GM12878 (cell line): ENCODE data around the gene BRD1. TPM values are rescaled to one million over a fixed set of nuclear protein-coding genes. Genes with fewer than 3 reads are reported as not detected.

Experiments
- ATAC-seq: fragments of 200-7000 bp; cut with Tn5 transposase; 3 replicates; pipeline ENCODE4 v1.9.1; 2020; ENCODE audit warnings: mild to moderate bottlenecking, moderate library complexity
- BruUV-seq: library from RNA; stranded (reverse); fragments of 400-500 nt; replicated peaks from 2 replicates; lab custom pipeline; 2021; lab: Mats Ljungman, UMichigan
- CTCF ChIA-PET: fragments of 300-600 bp; sonication (Branson Sonifier 250); formaldehyde crosslinking; extraction: SDS; loops from one replicate; lab custom pipeline; 2021; ENCODE audit warnings: inconsistent platforms; lab: Yijun Ruan, JAX
- POLR2A ChIA-PET: fragments of 350-600 bp; formaldehyde crosslinking; extraction: SDS; loops from one replicate; lab custom pipeline; 2021; ENCODE audit warnings: inconsistent platforms; lab: Charles Lee
- RAD21 ChIA-PET: fragments of 300-600 bp; sonication (Branson Sonifier 250); formaldehyde crosslinking; loops from one replicate; lab custom pipeline; 2023; ENCODE audit warnings: antibody characterized with exemption; ENCODE audit not compliant: unreplicated experiment; lab: Charles Lee
- SMC1A ChIA-PET: fragments of 300-600 bp; sonication (Branson Sonifier 250); formaldehyde crosslinking; loops from one replicate; lab custom pipeline; 2023; ENCODE audit not compliant: unreplicated experiment, uncharacterized antibody; lab: Charles Lee
- DNase-seq: peaks from one replicate; pipeline ENCODE4 v3.0.0-alpha.2; 2011; ENCODE audit warnings: low read depth, low spot score
- FAIRE-seq: peaks from 3 replicates; lab custom pipeline; 2011; peaks lifted over from hg19 to GRCh38; lab: Jason Lieb, UNC
- H2AFZ ChIP-seq: 2 replicates; pipeline ENCODE4 v1.6.0; 2011; ENCODE audit warnings: low read depth, low read length, control low read depth; ENCODE audit not compliant: control insufficient read depth
- H3K27ac ChIP-seq: 2 replicates; pipeline ENCODE4 v1.5.1; 2011; ENCODE audit warnings: control low read depth; ENCODE audit not compliant: control insufficient read depth, insufficient read depth
- H3K27me3 ChIP-seq, 2 experiments: replicated peaks in 1 of 2; 2 replicates each; pipeline versions ENCODE4 v1.6.0 to v1.6.1; 2011; ENCODE audit warnings: low read length in 1 of 2; ENCODE audit not compliant: control insufficient read depth in 2 of 2, insufficient read depth in 2 of 2
- H3K36me3 ChIP-seq, 2 experiments: 2 replicates each; pipeline ENCODE4 v1.5.1; 2011; ENCODE audit warnings: low read length in 1 of 2; ENCODE audit not compliant: control insufficient read depth in 2 of 2, insufficient read depth in 2 of 2
- H3K4me1 ChIP-seq: 2 replicates; pipeline ENCODE4 v1.6.1; 2011; ENCODE audit warnings: mild to moderate bottlenecking, low read length, moderate library complexity, mixed read lengths; ENCODE audit not compliant: control insufficient read depth, insufficient read depth
- H3K4me2 ChIP-seq: 2 replicates; pipeline ENCODE4 v1.6.0; 2011; ENCODE audit warnings: control low read depth; ENCODE audit not compliant: control insufficient read depth, insufficient read depth
- H3K4me3 ChIP-seq: fragments of 200-600 bp; sonication (generic); 2 replicates; pipeline ENCODE4 v1.5.1; 2016
- H3K79me2 ChIP-seq: 2 replicates; pipeline ENCODE4 v1.6.0; 2011; ENCODE audit warnings: low read length; ENCODE audit not compliant: control insufficient read depth, insufficient read depth
- H3K9ac ChIP-seq: 2 replicates; pipeline ENCODE4 v1.8.0; 2011; ENCODE audit warnings: low read length, control low read depth, mixed read lengths; ENCODE audit not compliant: control insufficient read depth, insufficient read depth
- H3K9me3 ChIP-seq: replicated peaks from 3 replicates; pipeline ENCODE4 v1.5.1; 2011; ENCODE audit warnings: mild to moderate bottlenecking, low read length; ENCODE audit not compliant: control insufficient read depth, insufficient read depth
- H4K20me1 ChIP-seq: 2 replicates; pipeline ENCODE4 v1.6.0; 2011; ENCODE audit not compliant: control insufficient read depth, insufficient read depth
- ATF3 ChIP-seq: IDR thresholded peaks from 2 replicates; pipeline ENCODE4 v1.6.1; 2011; ENCODE audit warnings: low read depth, mild to moderate bottlenecking, low read length, moderate library complexity, borderline replicate concordance; ENCODE audit errors: extremely low read depth
- BHLHE40 ChIP-seq, 2 experiments: fragments of 450-650 bp in 1 of 2; IDR thresholded peaks; 2 replicates each; pipeline ENCODE4 v1.6.1; 2011 to 2017; ENCODE audit warnings: low read depth in 2 of 2, borderline replicate concordance in 1 of 2, improper control_type of control experiment in 1 of 2, low read length in 1 of 2, mild to moderate bottlenecking in 1 of 2
- CEBPB ChIP-seq, 2 experiments: fragments of 150-350 bp in 1 of 2; IDR thresholded peaks; 2 replicates each; pipeline ENCODE4 v1.6.1; 2012 to 2014; ENCODE audit warnings: low read depth in 2 of 2, low read length in 2 of 2, borderline replicate concordance in 1 of 2, inconsistent platforms in 1 of 2
- IKZF2 ChIP-seq, 2 experiments: fragments of 450-650 bp; IDR thresholded peaks; 2 replicates each; pipeline ENCODE4 v1.6.1; 2017; ENCODE audit warnings: mild to moderate bottlenecking in 2 of 2, moderate library complexity in 2 of 2
- RUNX3 ChIP-seq: IDR thresholded peaks from 2 replicates; pipeline ENCODE4 v1.6.1; 2012; ENCODE audit warnings: low read length, inconsistent platforms
- whole genome bisulfite sequencing: methylation state at CpG from one replicate; pipeline ENCODE4 v1.1.6; 2016; ENCODE audit warnings: low lambda C conversion rate; ENCODE audit not compliant: insufficient replicate concordance, insufficient coverage; ENCODE audit errors: missing lambda C conversion rate; 5-methylcytosine and 5-hydroxymethylcytosine counted together
- in situ Hi-C: fragments of 300-500 bp; cut with MboI; formaldehyde crosslinking; loops from 9 replicates; pipeline ENCODE4 v1.14.3; 2018; ENCODE audit warnings: mixed read lengths
- intact Hi-C: fragments of 100-400 bp; cut with micrococcal nuclease; formaldehyde crosslinking; loops from one replicate; pipeline ENCODE4 v1.14.2; 2022; ENCODE audit not compliant: unreplicated experiment
- polyA plus RNA-seq, 11 experiments: library from polyadenylated mRNA; depleted of rRNA in 4 of 11; unstranded in 6 of 11; stranded (reverse) in 5 of 11; fragments of >200 nt; fragmentation: Nextera tagmentation in 4 of 11; fragmentation: Illumina TruSeq in 1 of 11; extraction: Ambion mirVana in 4 of 11; extraction: Trizol in 1 of 11; gene quantifications; 1 replicate in 1 of 11; 2 replicates in 10 of 11; pipeline versions ENCODE4 v1.2.1 to v1.2.3, GENCODE V29; 2011 to 2016; ENCODE audit warnings: inconsistent platforms in 2 of 11, missing spikeins in 2 of 11, low read depth in 1 of 11
- total RNA-seq, 4 experiments: library from RNA; depleted of rRNA in 3 of 4; stranded (reverse); fragments of >200 nt in 3 of 4; fragmentation: Illumina TruSeq in 1 of 4; extraction: Trizol in 1 of 4; gene quantifications; 2 replicates each; pipeline versions ENCODE4 v1.2.1 to v1.2.3, GENCODE V29; 2013 to 2021

BRD1 gene
- total and polyA plus RNA-seq, 10 of the 15 experiments (the other 5 are each of a cell fraction or from before 2014, with no cell fraction given): 0.90 to 26.4 (median 7.1) TPM

DNA sequence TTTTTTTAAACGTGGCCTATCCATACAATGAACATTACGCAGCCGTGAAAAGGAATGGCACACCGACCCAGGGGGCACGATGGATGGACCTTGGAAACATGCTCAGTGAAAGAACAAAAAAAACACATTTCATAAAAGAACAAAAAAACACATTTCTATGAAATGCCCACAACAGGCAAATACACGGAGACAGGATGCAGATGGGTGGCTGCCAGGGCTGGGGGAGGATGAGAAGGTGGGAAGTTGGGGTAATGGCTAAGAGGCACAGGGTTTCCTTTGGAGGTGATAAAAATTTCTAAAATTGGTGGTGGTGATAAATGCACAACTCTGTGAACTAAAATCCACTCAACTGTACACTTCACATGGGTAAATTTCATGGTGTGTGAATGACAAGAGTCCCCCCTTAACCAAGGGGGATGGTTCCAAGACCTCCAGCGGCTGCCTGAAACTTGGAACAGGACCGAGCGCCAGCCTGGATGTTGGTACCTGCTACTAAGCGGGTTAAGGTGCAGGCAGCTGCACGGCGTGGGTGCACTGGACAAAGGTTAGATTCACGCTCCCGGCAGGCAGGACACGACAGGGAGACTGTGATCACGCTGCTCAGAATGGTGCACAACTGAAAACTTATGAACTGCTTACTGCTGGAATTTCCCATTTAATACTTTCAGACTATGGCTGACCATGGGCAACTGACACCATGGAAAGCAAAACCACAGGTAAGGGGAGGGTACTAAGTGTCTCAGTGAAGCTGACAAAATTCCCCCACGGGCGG is 16.5 kb downstream of the BRD1 start:
- Histone ChIP-seq H3K9ac (no peak overlapping the region; the same call in 1 of the 2 replicates), H3K27ac (no peak overlapping the region), H3K9me3 (no peaks in the 10 kb centered on the region; the same call in 2 of the 3 replicates), H3K27me3 (no peaks in the 10 kb centered on the region)
- RAD21 ChIA-PET: interaction anchor here (0.8 kb wide), 1 partner anchor 31 kb away, joined by 4 read pairs; no protein-coding TSS in a partner anchor
- intact Hi-C loops: no loop called here
- no peak for TF ChIP-seq BHLHE40 (IDR thresholded peaks at IDR 0.05; ENCODE audit: borderline replicate concordance in 1 of 2, low read depth in 2 of 2, low read length in 1 of 2)
- TF ChIP-seq IKZF2 (IDR thresholded peaks at IDR 0.05): no peak
- TF ChIP-seq RUNX3: peak; percentile 35; the same call in 1 of the 2 replicates
- no peak for TF ChIP-seq CEBPB (IDR thresholded peaks at IDR 0.05; ENCODE audit: borderline replicate concordance in 1 of 2, low read depth in 2 of 2, low read length in 2 of 2)
- TF ChIP-seq ATF3: no peak
- TF ChIP-seq, all 136 proteins: peak for 1
- peaks cover 8 to 25% of the 10 kb centered on the region in 2 experiments for H3K36me3 ChIP-seq
- ATAC-seq (peak; percentile 50), FAIRE-seq (no peak), DNase-seq (no peak)
- ChIA-PET CTCF (interaction anchor here (0.6 to 1.4 kb wide), 4 partner anchors 10 to 1960 kb away, joined by 3 to 4 read pairs (median 4); no protein-coding TSS in a partner anchor), POLR2A (interaction anchor here (0.6 kb wide), 1 partner anchor 10 kb away, joined by 3 read pairs; no protein-coding TSS in a partner anchor), SMC1A (interaction anchor here (1.0 to 1.7 kb wide), 2 partner anchors 9 to 11 kb away, joined by 3 to 5 read pairs; no protein-coding TSS in a partner anchor)
- H3K4me1 ChIP-seq: peaks cover 8% of the 10 kb centered on the region
- 88% methylated on average over 18 of the region's 18 CpGs for WGBS
- peaks cover 75% of the 10 kb centered on the region for H3K79me2 ChIP-seq
- H2AFZ ChIP-seq: no peak overlapping the region
- in situ Hi-C loops: no loop called here
- peak overlapping the region; percentile 11 for H3K4me2 ChIP-seq
- peaks cover 5% of the 10 kb centered on the region for H4K20me1 ChIP-seq
- peak overlapping the region; percentile 34; the same call in 1 of the 2 replicates for H3K4me3 ChIP-seq
- no TSS peak for BruUV-seq
